Measurements from ENCODE around the gene SLC25A1. TPM values are rescaled to one million over a fixed set of nuclear protein-coding genes. Genes with fewer than 3 reads are reported as not detected.

The SLC25A1 gene
- total and polyA plus RNA-seq, 2 experiments from 2014 or later = 141 to 242 TPM

- Histone ChIP-seq H2AFZ (no peak overlapping the region), H3K4me3 (no peak overlapping the region), H3K79me2 (replicated peaks; ENCODE audit: insufficient read depth) (no peaks in the 10 kb centered on the region), H4K20me1 (replicated peaks; ENCODE audit: insufficient read depth) (0 out of 2 replicates have a peak, but pooled peaks cover 3% of the 10 kb centered on the region), H3F3A (replicated peaks; ENCODE audit: low read depth) (no peaks in the 10 kb centered on the region), H3K4me1 (ENCODE audit: insufficient read depth) (peaks cover 6% of the 10 kb centered on the region), H3K27me3 (ENCODE audit: insufficient read depth) (no peaks in the 10 kb centered on the region), H3K4me2 (no peak overlapping the region), H3K36me3 (ENCODE audit: insufficient read depth) (no peaks in the 10 kb centered on the region), H3K9me2 (ENCODE audit: insufficient read depth) (no peaks in the 10 kb centered on the region), H3K27ac (ENCODE audit: low read depth) (no peak overlapping the region)
- ATAC-seq = no peak
- peaks cover 17% of the 10 kb centered on the region for H3K4me1 Mint-ChIP-seq
- H3K36me3 Mint-ChIP-seq (ENCODE audit: low read depth) = peaks cover 12% of the 10 kb centered on the region; the same call in 2 of the 3 replicates
- DNase-seq (ENCODE audit: low spot score) = no peak
- TF ChIP-seq JUNB (IDR thresholded peaks at IDR 0.05; ENCODE audit: unreplicated experiment) = no peak
- TF ChIP-seq EZH2 (IDR thresholded peaks at IDR 0.05; ENCODE audit: low read depth, unreplicated experiment) = no peak
- no peak for TF ChIP-seq POLR2AphosphoS5 (IDR thresholded peaks at IDR 0.05; ENCODE audit: low read depth)
- no peak for TF ChIP-seq ZNF462 (CRISPR knock-in tag; IDR thresholded peaks at IDR 0.05)
- no peak for TF ChIP-seq ZNF331 (CRISPR knock-in tag; IDR thresholded peaks at IDR 0.05; ENCODE audit: low read depth)
- no peak for TF ChIP-seq CTCF (conservative IDR thresholded peaks at IDR 0.05; ENCODE audit: low read depth in 2 of 2)
- no peak for TF ChIP-seq ZNF114 (CRISPR knock-in tag; IDR thresholded peaks at IDR 0.05)
- TF ChIP-seq REST (IDR thresholded peaks at IDR 0.05; ENCODE audit: unreplicated experiment) = no peak
- TF ChIP-seq EZH2phosphoT487 (IDR thresholded peaks at IDR 0.05; ENCODE audit: unreplicated experiment) = no peak
- TF ChIP-seq CREB1 (CRISPR knock-in tag; IDR thresholded peaks at IDR 0.05; ENCODE audit: low read depth) = no peak
- TF ChIP-seq ETS1 (IDR thresholded peaks at IDR 0.05) = no peak
- TF ChIP-seq STAT1 (IDR thresholded peaks at IDR 0.05; ENCODE audit: unreplicated experiment) = no peak
- no peak for TF ChIP-seq NANOG (IDR thresholded peaks at IDR 0.05; ENCODE audit: borderline replicate concordance)
- no peaks in the 10 kb centered on the region for H3K9me3 Mint-ChIP-seq
- H3K4me3 Mint-ChIP-seq = no peak overlapping the region
- no peak overlapping the region for H3K27ac Mint-ChIP-seq
- peaks cover 2% of the 10 kb centered on the region for H3K27me3 Mint-ChIP-seq (ENCODE audit: insufficient read depth, low read depth, poor library complexity)
Measured at GRCh38 chr22:19208287-19208847, 29.8 kb upstream of the SLC25A1 start.

All from GM23338 (cell line).